Caco-2 (cell line): ENCODE results near the gene CFAP46. TPM values are rescaled to one million over a fixed set of nuclear protein-coding genes. Genes with fewer than 3 reads are reported as not detected.

Experiments used
- Bru-seq: library from RNA; stranded (reverse); fragments of 400-500 nt; gene quantifications from one replicate; lab custom pipeline; 2021; lab: Mats Ljungman, UMichigan
- BruChase-seq, 2 experiments: library from RNA; stranded (reverse); fragments of 400-500 nt; gene quantifications; one replicate each; lab custom pipeline; 2021; lab: Mats Ljungman, UMichigan
- BruUV-seq: library from RNA; stranded (reverse); fragments of 400-500 nt; replicated peaks from 2 replicates; lab custom pipeline; 2021; lab: Mats Ljungman, UMichigan
- CTCF ChIA-PET: fragments of 300-600 bp; sonication (Branson Sonifier 250); formaldehyde crosslinking; loops from one replicate; lab custom pipeline; 2022; ENCODE audit warnings: antibody characterized with exemption; lab: Charles Lee
- POLR2A ChIA-PET: fragments of 300-600 bp; sonication (Branson Sonifier 250); formaldehyde crosslinking; loops from one replicate; lab custom pipeline; 2022; ENCODE audit warnings: antibody characterized with exemption; lab: Charles Lee
- DNase-seq, 2 experiments: peaks; one replicate each; pipeline versions ENCODE4 v3.0.0 to v3.0.0-alpha.2; 2020 to 2022
- H3K27me3 ChIP-seq: replicated peaks from 2 replicates; pipeline ENCODE4 v1.6.0; 2011; ENCODE audit warnings: low read length; ENCODE audit not compliant: control insufficient read depth, insufficient read depth
- H3K36me3 ChIP-seq: 2 replicates; pipeline ENCODE4 v1.5.1; 2011; ENCODE audit warnings: low read length; ENCODE audit not compliant: control insufficient read depth, insufficient read depth
- H3K4me1 ChIP-seq: fragments of 250-450 bp; sonication (Bioruptor Pico); 2 replicates; pipeline ENCODE4 v1.5.1; 2020; ENCODE audit warnings: mild to moderate bottlenecking
- H3K4me3 ChIP-seq: 2 replicates; pipeline ENCODE4 v1.5.1; 2011; ENCODE audit warnings: low read depth, mild to moderate bottlenecking, control low read depth, low read length
- H3K9me3 ChIP-seq: fragments of 250-450 bp; sonication (Bioruptor Pico); 2 replicates; pipeline ENCODE4 v1.5.1; 2020; ENCODE audit warnings: mild to moderate bottlenecking, moderate library complexity
- H3K27ac Mint-ChIP-seq: one replicate; pipeline ENCODE4 v1.8.0; 2022; ENCODE audit warnings: mixed read lengths; ENCODE audit not compliant: unreplicated experiment
- H3K27me3 Mint-ChIP-seq: one replicate; pipeline ENCODE4 v1.8.0; 2022; ENCODE audit warnings: mixed read lengths; ENCODE audit not compliant: insufficient read depth, unreplicated experiment
- H3K36me3 Mint-ChIP-seq: one replicate; pipeline ENCODE4 v1.8.0; 2022; ENCODE audit warnings: mild to moderate bottlenecking, mixed read lengths; ENCODE audit not compliant: insufficient read depth, unreplicated experiment
- H3K4me1 Mint-ChIP-seq: one replicate; pipeline ENCODE4 v1.8.0; 2022; ENCODE audit warnings: low read depth, mixed read lengths; ENCODE audit not compliant: unreplicated experiment
- H3K4me3 Mint-ChIP-seq: one replicate; pipeline ENCODE4 v1.8.0; 2022; ENCODE audit warnings: mild to moderate bottlenecking, moderate library complexity, mixed read lengths; ENCODE audit not compliant: unreplicated experiment
- H3K9me3 Mint-ChIP-seq: one replicate; pipeline ENCODE4 v1.8.0; 2022; ENCODE audit warnings: mixed read lengths; ENCODE audit not compliant: unreplicated experiment
- intact Hi-C: fragments of 100-400 bp; cut with micrococcal nuclease; formaldehyde crosslinking; loops from one replicate; pipeline ENCODE4 v1.10.0; 2022; ENCODE audit not compliant: unreplicated experiment
- long read RNA-seq: library from polyadenylated mRNA; stranded (forward); transcript quantifications from one replicate; pipeline ENCODE4 v2.0.0, GENCODE V29; 2022
- total RNA-seq: library from RNA; stranded (reverse); gene quantifications from 2 replicates; pipeline ENCODE4 v1.2.3, GENCODE V29; 2022
- TF ChIP-seq, protein P1 (sequence below), 2 experiments: fragments of 200-600 bp in 1 of 2; IDR thresholded peaks; 1 replicate in 1 of 2; 2 replicates in 1 of 2; pipeline versions ENCODE4 v1.5.1 to v1.8.0; 2011 to 2022; ENCODE audit warnings: antibody characterized with exemption in 1 of 2, control low read depth in 1 of 2, inconsistent platforms in 1 of 2, low read depth in 1 of 2, low read length in 1 of 2, mild to moderate bottlenecking in 1 of 2, moderate library complexity in 1 of 2; ENCODE audit not compliant: insufficient read depth in 1 of 2, severe bottlenecking in 1 of 2, unreplicated experiment in 1 of 2

The CFAP46 gene
- total RNA-seq (1.0 TPM in 1 of 2 replicates, not detected in the other), Bru-seq, nascent RNA (percentile 4 among the genes with signal in this experiment), BruChase-seq, experiment 1, labeled RNA remaining after a 2-hour chase (percentile 5 among the genes with signal in this experiment), BruChase-seq, experiment 2, labeled RNA remaining after a 6-hour chase (percentile 5 among the genes with signal in this experiment)
- long read RNA-seq: 0 reads

DNA sequence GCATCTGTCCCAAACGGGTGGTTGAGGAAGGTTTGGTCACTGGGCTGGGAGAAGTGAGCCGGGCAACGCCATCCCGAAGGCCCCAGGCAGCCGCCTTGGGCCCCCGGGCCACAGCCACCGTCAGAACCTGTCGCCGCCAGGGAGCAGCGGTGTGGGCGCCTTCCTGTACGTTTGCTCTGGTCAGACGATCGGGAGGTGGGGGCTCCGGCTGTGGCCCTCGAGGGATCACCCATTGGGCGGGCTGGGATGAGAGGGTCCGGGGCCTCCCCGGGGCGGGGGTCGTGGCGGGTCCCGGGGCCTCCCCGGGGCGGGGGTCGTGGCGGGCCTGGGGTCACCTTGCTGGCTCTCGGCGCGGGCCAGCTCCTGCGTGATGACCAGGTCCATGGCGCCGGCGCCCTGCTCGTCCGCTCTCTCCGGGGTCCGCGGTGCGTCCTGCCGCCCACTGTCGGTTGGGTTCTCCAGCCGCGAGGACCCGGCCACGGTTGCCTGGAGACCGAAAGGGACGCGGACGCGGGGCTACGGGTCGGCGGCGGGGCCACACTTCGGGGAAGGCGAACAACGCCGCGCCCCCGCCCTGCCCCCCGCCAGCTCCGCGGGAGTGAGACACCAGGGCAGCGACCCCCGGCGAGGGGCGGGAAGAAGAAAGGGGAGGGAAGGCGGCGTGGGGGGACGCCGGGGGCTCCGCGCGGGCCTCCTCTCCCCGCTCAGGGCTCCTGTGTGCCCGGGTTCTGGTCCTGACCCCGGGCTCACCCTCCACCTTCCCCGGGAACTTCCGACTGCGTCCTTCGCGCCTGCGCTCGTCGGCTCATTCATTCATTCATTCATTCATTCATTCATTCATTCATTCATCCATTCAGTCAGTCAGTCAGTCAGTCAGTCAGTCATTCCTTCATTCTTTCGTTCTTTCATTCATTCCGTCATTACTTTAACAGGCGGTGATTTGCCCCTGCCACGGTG, at the start of gene CFAP46:
Gene CFAP46, minus strand, starts transcription at position 470 of the 957 bp plus-strand sequence. Its CDS starts 86 bp downstream, at position 384.
- no TSS peak for BruUV-seq
- intact Hi-C loops: loop anchor here (5.0 kb wide), 1 partner anchor 105 kb away; no protein-coding TSS in a partner anchor
- ChIA-PET CTCF (interaction anchor here (1.0 kb wide), 1 partner anchor 182 kb away, joined by 3 read pairs; no protein-coding TSS in a partner anchor), POLR2A (no interaction called here)
- no peak for DNase-seq
- Histone ChIP-seq H3K4me1 (peaks cover 14% of the 10 kb centered on the region), H3K4me3 (no peak within 1 kb of the TSS), H3K36me3 (no peaks in the 10 kb centered on the region), H3K9me3 (no peaks in the 10 kb centered on the region), H3K27me3 (no peaks in the 10 kb centered on the region)
- H3K27me3 Mint-ChIP-seq: no peaks in the 10 kb centered on the region
- H3K4me1 Mint-ChIP-seq: peaks cover 7% of the 10 kb centered on the region
- no peaks in the 10 kb centered on the region for H3K9me3 Mint-ChIP-seq
- TF ChIP-seq, protein P1, sequence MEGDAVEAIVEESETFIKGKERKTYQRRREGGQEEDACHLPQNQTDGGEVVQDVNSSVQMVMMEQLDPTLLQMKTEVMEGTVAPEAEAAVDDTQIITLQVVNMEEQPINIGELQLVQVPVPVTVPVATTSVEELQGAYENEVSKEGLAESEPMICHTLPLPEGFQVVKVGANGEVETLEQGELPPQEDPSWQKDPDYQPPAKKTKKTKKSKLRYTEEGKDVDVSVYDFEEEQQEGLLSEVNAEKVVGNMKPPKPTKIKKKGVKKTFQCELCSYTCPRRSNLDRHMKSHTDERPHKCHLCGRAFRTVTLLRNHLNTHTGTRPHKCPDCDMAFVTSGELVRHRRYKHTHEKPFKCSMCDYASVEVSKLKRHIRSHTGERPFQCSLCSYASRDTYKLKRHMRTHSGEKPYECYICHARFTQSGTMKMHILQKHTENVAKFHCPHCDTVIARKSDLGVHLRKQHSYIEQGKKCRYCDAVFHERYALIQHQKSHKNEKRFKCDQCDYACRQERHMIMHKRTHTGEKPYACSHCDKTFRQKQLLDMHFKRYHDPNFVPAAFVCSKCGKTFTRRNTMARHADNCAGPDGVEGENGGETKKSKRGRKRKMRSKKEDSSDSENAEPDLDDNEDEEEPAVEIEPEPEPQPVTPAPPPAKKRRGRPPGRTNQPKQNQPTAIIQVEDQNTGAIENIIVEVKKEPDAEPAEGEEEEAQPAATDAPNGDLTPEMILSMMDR (IDR thresholded peaks at IDR 0.05; ENCODE audit: insufficient read depth in 1 of 2, low read depth in 1 of 2, low read length in 1 of 2, severe bottlenecking in 1 of 2, unreplicated experiment in 1 of 2): no peak
- H3K4me3 Mint-ChIP-seq: no peak within 1 kb of the TSS
- H3K36me3 Mint-ChIP-seq: peaks cover 5% of the 10 kb centered on the region
- H3K27ac Mint-ChIP-seq: no peak within 1 kb of the TSS

DNA sequence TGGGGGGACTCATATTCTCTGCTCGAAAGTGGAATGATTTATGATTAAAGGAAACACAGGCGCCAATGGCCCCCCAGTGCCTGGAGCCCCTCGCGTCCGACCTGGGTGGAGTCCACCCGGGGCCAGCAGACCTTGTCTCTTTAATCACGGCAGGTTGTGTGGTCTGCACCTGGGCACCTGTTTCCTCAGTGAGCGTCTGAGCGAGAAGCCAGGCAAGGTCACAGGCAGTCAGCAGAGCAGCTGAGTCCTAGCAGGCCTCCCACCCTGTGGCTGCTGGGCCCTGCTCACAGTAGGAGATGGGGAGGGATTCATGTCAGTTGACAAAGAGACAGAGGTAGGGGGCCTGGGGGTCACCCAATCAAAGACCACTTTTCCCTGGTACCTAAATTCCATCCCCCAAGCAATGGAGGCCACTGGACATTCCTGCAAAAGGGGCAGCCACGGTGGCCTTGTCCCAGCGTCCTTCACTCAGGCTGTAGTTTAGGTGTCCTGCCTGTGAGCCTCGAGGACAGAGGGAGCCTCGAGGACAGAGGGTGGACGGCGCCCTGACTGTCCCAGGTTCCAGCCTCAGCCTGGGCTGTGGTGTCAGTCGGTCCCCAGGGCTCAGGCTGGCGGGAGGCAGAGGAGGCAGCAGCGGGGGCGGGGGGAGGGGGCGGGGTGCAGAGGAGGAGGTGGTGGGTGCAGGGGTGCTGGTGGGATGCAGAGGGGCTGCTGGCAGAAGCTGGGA, 49.5 kb upstream of the CFAP46 start:
- Histone ChIP-seq H3K4me1 (no peaks in the 10 kb centered on the region), H3K27me3 (no peaks in the 10 kb centered on the region), H3K4me3 (no peak overlapping the region), H3K9me3 (no peaks in the 10 kb centered on the region), H3K36me3 (no peaks in the 10 kb centered on the region)
- intact Hi-C loops: no loop called here
- Mint-ChIP-seq H3K4me3 (no peak overlapping the region), H3K9me3 (no peaks in the 10 kb centered on the region), H3K36me3 (no peaks in the 10 kb centered on the region), H3K27ac (no peak overlapping the region), H3K27me3 (no peaks in the 10 kb centered on the region), H3K4me1 (no peaks in the 10 kb centered on the region)
- TF ChIP-seq, protein P1 (IDR thresholded peaks at IDR 0.05; ENCODE audit: insufficient read depth in 1 of 2, low read depth in 1 of 2, low read length in 1 of 2, severe bottlenecking in 1 of 2, unreplicated experiment in 1 of 2): no peak
- DNase-seq: no peak
- BruUV-seq: no TSS peak
- ChIA-PET CTCF (no interaction called here), POLR2A (no interaction called here)
